ENCODE measurements around the gene CLTRN. TPM values are rescaled to one million over a fixed set of nuclear protein-coding genes. Genes with fewer than 3 reads are reported as not detected.

Gene CLTRN
- total and polyA plus RNA-seq, 2 donors, result 0.28 to 3.9 TPM

DNA sequence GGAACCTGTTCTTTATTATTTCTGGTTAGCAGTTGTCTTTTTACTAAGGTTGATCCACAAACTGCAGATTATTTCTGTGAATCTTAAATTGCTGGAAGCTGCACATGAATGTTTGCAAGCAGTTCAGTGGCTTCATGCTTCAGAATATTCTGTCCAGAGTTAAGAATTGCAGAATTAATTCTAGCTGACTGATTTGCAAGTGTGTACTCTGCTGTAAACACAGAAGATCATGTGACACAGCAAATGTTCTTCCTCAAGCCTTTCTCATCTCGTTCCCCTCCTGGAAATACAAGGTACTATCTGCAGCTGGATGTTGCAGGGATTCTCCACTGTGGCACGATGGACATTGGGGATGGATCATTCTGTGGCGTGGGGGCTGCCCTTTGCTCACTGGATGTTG, 16.8 kb upstream of the CLTRN start:
- H3K27ac ChIP-seq (ENCODE audit: low read depth in 1 of 2, low read length in 1 of 2), result no peak overlapping the region
- DNase-seq (ENCODE audit: low read depth in 6 of 9, low spot score in 9 of 9), result no peak
- no peaks in the 10 kb centered on the region for H3K27me3 ChIP-seq (ENCODE audit: control insufficient read depth in 2 of 2, insufficient read depth in 1 of 2, low read length in 1 of 2)
- H3K36me3 ChIP-seq (ENCODE audit: control insufficient read depth in 2 of 2, insufficient read depth in 2 of 2, low read length in 1 of 2), result peaks cover 0 to 5% of the 10 kb centered on the region in 2 donors
- peaks cover 0 to 4% of the 10 kb centered on the region in 2 donors for H3K4me1 ChIP-seq (ENCODE audit: control insufficient read depth in 2 of 2, insufficient read depth in 2 of 2, low read length in 2 of 2)
- no peak overlapping the region for H3K4me3 ChIP-seq (ENCODE audit: low read length in 2 of 2)
- 94% methylated on average over 3 of the region's 3 CpGs for WGBS
- no peaks in the 10 kb centered on the region for H3K9me3 ChIP-seq (ENCODE audit: control insufficient read depth in 2 of 2, insufficient read depth in 1 of 2, low read length in 1 of 2)

DNA sequence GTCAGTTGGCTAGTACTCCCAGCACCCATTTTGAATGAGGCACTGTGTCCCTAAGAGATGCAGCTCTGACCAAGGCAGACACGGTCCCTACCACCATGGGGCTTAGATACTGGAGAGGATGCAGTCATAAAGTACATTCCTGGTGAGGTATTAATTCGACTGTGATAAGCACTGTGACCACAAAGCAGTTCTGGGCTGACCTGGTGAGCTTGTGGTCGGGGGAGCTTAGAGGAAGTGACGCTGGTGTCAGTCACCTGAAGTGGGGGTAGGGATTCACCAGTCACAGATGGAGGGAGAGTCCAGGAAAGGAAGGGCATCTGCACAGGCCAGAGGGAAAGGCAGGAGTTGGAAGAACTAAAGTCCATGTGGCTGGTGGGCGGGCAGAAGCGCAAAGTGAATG, 15.8 kb upstream of the CLTRN start:
- Histone ChIP-seq H3K27me3 (ENCODE audit: control insufficient read depth in 2 of 2, insufficient read depth in 1 of 2, low read length in 1 of 2) (no peaks in the 10 kb centered on the region), H3K4me1 (ENCODE audit: control insufficient read depth in 2 of 2, insufficient read depth in 2 of 2, low read length in 2 of 2) (peaks cover 0 to 12% of the 10 kb centered on the region in 2 donors), H3K27ac (ENCODE audit: low read depth in 1 of 2, low read length in 1 of 2) (no peak overlapping the region), H3K9me3 (ENCODE audit: control insufficient read depth in 2 of 2, insufficient read depth in 1 of 2, low read length in 1 of 2) (no peaks in the 10 kb centered on the region), H3K4me3 (ENCODE audit: low read length in 2 of 2) (no peak overlapping the region), H3K36me3 (ENCODE audit: control insufficient read depth in 2 of 2, insufficient read depth in 2 of 2, low read length in 1 of 2) (peaks cover 0 to 5% of the 10 kb centered on the region in 2 donors)
- 72% methylated on average over 6 of the region's 6 CpGs for WGBS
- no peak for DNase-seq (ENCODE audit: low read depth in 6 of 9, low spot score in 9 of 9)

DNA sequence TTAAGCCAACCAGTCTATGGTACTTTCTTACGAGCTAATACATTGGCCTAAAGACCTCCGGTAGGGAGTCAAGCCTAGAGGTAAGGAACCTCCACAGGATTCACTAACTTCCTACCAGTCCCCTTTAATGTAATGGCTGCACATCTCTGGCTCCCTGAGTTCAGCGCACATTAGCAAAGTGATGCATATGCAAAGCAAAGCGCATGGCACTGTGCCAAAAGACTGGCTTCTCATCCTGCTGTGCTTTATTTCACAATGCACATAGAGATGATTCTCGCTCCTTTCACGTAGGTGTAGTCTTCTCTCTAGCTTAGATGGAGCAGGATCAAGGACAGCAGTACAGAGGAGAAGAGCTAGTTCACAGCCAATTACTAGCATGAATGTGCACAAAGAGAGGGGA, 14.6 kb upstream of the CLTRN start:
- no peak for DNase-seq (ENCODE audit: low read depth in 6 of 9, low spot score in 9 of 9)
- no peak overlapping the region for H3K4me3 ChIP-seq (ENCODE audit: low read length in 2 of 2)
- WGBS, result 99% methylated on average over 6 of the region's 6 CpGs

DNA sequence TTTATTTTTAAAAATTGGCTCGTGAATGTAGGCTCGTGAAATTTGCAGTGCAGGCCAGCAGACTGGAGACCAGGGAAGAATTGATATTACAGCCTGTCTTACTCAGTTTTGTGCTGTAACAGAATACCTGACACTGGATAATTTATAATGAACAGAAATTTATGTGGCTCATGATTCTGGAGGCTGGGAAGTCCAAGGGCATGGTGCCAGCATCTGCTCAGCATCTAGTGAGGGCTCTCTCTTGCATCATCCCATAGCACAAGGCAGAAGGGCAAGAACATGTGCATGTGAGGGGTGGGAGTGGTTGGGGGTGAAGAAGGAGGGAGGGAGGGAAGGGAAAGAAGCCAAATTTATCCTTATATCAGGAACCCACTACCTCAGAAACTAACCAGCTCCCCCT, 13.7 kb upstream of the CLTRN start:
- no peak for DNase-seq (ENCODE audit: low read depth in 6 of 9, low spot score in 9 of 9)
- 98% methylated on average over 2 of the region's 2 CpGs for WGBS
- Histone ChIP-seq H3K27me3 (ENCODE audit: control insufficient read depth in 2 of 2, insufficient read depth in 1 of 2, low read length in 1 of 2) (no peaks in the 10 kb centered on the region), H3K9me3 (ENCODE audit: control insufficient read depth in 2 of 2, insufficient read depth in 1 of 2, low read length in 1 of 2) (no peaks in the 10 kb centered on the region), H3K4me3 (ENCODE audit: low read length in 2 of 2) (no peak overlapping the region), H3K36me3 (ENCODE audit: control insufficient read depth in 2 of 2, insufficient read depth in 2 of 2, low read length in 1 of 2) (peaks cover 0 to 5% of the 10 kb centered on the region in 2 donors), H3K27ac (ENCODE audit: low read depth in 1 of 2, low read length in 1 of 2) (no peak overlapping the region), H3K4me1 (ENCODE audit: control insufficient read depth in 2 of 2, insufficient read depth in 2 of 2, low read length in 2 of 2) (peaks cover 0 to 18% of the 10 kb centered on the region in 2 donors)

More for the DNA sequence above, 14.6 kb upstream of the CLTRN start:
- H3K36me3 ChIP-seq (ENCODE audit: control insufficient read depth in 2 of 2, insufficient read depth in 2 of 2, low read length in 1 of 2), result peaks cover 0 to 5% of the 10 kb centered on the region in 2 donors
- no peak overlapping the region for H3K27ac ChIP-seq (ENCODE audit: low read depth in 1 of 2, low read length in 1 of 2)
- H3K9me3 ChIP-seq (ENCODE audit: control insufficient read depth in 2 of 2, insufficient read depth in 1 of 2, low read length in 1 of 2), result no peaks in the 10 kb centered on the region
- no peaks in the 10 kb centered on the region for H3K27me3 ChIP-seq (ENCODE audit: control insufficient read depth in 2 of 2, insufficient read depth in 1 of 2, low read length in 1 of 2)
- peaks cover 0 to 15% of the 10 kb centered on the region in 2 donors for H3K4me1 ChIP-seq (ENCODE audit: control insufficient read depth in 2 of 2, insufficient read depth in 2 of 2, low read length in 2 of 2)

DNA sequence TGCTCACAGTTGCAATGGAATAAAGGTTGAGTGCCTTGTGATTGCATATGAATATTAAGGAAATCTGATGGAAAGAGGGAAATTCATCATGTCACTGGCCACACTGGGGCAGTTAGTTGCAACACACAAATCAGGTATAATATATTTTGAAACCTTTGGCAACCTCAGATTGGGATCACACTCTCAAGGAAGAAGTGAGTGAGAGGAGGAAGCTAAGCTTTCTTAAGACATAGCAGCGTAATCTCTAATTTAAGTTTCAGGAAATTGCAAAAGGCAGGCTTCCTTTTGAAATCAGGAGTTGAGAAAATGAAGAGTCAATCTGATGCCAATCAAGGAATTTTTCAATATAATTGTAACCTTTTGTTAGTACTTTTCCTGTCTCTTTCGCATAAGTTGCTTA, 12.3 kb upstream of the CLTRN start:
- peaks cover 0 to 5% of the 10 kb centered on the region in 2 donors for H3K36me3 ChIP-seq (ENCODE audit: control insufficient read depth in 2 of 2, insufficient read depth in 2 of 2, low read length in 1 of 2)
- H3K4me3 ChIP-seq (ENCODE audit: low read length in 2 of 2), result peak overlapping the region in 1 of 2 donors; percentile 62
- no peaks in the 10 kb centered on the region for H3K9me3 ChIP-seq (ENCODE audit: control insufficient read depth in 2 of 2, insufficient read depth in 1 of 2, low read length in 1 of 2)
- H3K27me3 ChIP-seq (ENCODE audit: control insufficient read depth in 2 of 2, insufficient read depth in 1 of 2, low read length in 1 of 2), result no peaks in the 10 kb centered on the region
- peaks cover 0 to 18% of the 10 kb centered on the region in 2 donors for H3K4me1 ChIP-seq (ENCODE audit: control insufficient read depth in 2 of 2, insufficient read depth in 2 of 2, low read length in 2 of 2)
- no peak for DNase-seq (ENCODE audit: low read depth in 6 of 9, low spot score in 9 of 9)
- 92% methylated on average over 2 of the region's 2 CpGs for WGBS
- no peak overlapping the region for H3K27ac ChIP-seq (ENCODE audit: low read depth in 1 of 2, low read length in 1 of 2)

DNA sequence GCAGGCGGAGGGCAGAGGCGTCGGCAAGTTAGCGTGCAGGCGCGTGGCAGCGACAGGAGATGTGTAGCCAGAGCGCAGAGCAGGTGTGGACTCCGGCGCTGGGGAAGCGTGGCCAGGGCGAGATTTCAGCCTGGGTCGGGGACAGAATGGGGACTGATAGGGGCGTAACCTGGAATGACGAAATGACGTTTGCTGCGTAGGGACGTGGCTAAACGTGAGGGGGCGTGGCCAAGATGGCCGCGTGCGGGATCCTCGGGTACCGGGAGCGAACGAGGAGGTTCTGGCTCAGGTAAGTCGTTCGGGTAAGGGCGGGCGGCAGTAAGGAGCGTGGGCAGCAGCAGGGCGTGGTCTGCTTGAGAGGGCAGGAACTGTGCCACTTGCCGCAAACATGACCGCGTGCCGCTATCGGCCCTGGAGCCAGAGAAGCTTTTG, 10.9 kb upstream of the CLTRN start:
- peaks cover 0 to 5% of the 10 kb centered on the region in 2 donors for H3K36me3 ChIP-seq (ENCODE audit: control insufficient read depth in 2 of 2, insufficient read depth in 2 of 2, low read length in 1 of 2)
- peak in 3 of 9 donors; percentile 50 to 93 (median 76) for DNase-seq (ENCODE audit: low read depth in 6 of 9, low spot score in 9 of 9)
- WGBS, result under 1% methylated on average over 38 of the region's 38 CpGs
- H3K27me3 ChIP-seq (ENCODE audit: control insufficient read depth in 2 of 2, insufficient read depth in 1 of 2, low read length in 1 of 2), result no peaks in the 10 kb centered on the region
- peak overlapping the region; percentile 62 to 77 for H3K4me3 ChIP-seq (ENCODE audit: low read length in 2 of 2)
- H3K9me3 ChIP-seq (ENCODE audit: control insufficient read depth in 2 of 2, insufficient read depth in 1 of 2, low read length in 1 of 2), result no peaks in the 10 kb centered on the region
- H3K4me1 ChIP-seq (ENCODE audit: control insufficient read depth in 2 of 2, insufficient read depth in 2 of 2, low read length in 2 of 2), result peaks cover 0 to 18% of the 10 kb centered on the region in 2 donors
- H3K27ac ChIP-seq (ENCODE audit: low read depth in 1 of 2, low read length in 1 of 2), result peak overlapping the region; percentile 90 to 99

DNA sequence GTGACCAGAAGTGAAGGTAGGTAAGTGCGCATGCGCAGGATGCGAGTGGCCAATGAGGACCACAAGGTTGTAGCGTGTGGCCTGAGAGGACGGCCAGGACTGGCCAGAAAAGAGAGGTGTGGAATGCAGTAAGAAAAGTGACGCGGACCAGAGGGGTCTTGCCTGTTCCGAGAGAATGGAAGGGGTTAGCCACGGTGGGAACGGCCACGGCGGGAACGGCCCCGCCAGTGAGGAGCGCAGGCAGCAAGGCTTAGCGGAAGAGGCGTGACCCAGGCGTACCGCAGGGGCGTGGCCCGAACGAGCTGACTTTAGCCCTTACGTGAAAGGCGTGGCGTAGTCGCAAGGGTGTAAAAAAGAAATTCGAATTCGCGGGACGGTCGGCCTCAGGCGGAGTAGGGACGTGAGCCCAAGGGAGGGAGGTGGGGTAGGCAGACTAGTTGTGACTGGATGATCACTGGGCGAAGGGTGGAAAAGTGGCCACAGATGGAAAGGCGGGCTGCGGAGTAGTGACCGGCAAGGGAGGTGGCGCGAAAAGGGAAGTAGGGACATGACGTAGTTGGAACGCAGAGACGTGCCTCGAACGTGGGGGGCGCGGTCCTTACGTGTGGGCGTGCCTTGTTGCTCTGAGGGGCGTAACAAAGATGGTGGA, 10.4 kb upstream of the CLTRN start:
- WGBS, result under 1% methylated on average over 49 of the region's 49 CpGs
- peaks cover 0 to under 1% of the 10 kb centered on the region in 2 donors for H3K27me3 ChIP-seq (ENCODE audit: control insufficient read depth in 2 of 2, insufficient read depth in 1 of 2, low read length in 1 of 2)
- H3K4me3 ChIP-seq (ENCODE audit: low read length in 2 of 2), result peak overlapping the region; percentile 62 to 77
- DNase-seq (ENCODE audit: low read depth in 6 of 9, low spot score in 9 of 9), result peak; percentile 70 to 98 (median 86)
- peaks cover 0 to 18% of the 10 kb centered on the region in 2 donors for H3K4me1 ChIP-seq (ENCODE audit: control insufficient read depth in 2 of 2, insufficient read depth in 2 of 2, low read length in 2 of 2)
- H3K9me3 ChIP-seq (ENCODE audit: control insufficient read depth in 2 of 2, insufficient read depth in 1 of 2, low read length in 1 of 2), result no peaks in the 10 kb centered on the region
- H3K36me3 ChIP-seq (ENCODE audit: control insufficient read depth in 2 of 2, insufficient read depth in 2 of 2, low read length in 1 of 2), result peaks cover 0 to 5% of the 10 kb centered on the region in 2 donors
- H3K27ac ChIP-seq (ENCODE audit: low read depth in 1 of 2, low read length in 1 of 2), result peak overlapping the region; percentile 90 to 99

DNA sequence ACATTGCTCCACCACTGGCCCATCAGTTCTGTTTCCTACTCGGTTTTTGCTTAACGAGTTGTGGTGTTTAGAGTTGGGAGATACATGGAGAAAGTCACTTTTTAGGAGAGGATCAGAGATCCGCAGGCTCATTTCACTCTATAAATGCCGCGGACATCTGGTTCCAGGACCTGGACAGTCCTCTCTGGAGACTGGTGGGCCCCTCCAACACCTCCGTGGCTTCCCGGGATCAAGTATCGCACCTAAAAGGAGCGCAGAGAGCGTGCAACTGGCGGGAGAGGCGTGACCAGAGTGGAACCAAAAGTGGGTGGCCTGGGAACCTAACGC, 9.9 kb upstream of the CLTRN start:
- peaks cover 0 to 4% of the 10 kb centered on the region in 2 donors for H3K36me3 ChIP-seq (ENCODE audit: control insufficient read depth in 2 of 2, insufficient read depth in 2 of 2, low read length in 1 of 2)
- H3K4me1 ChIP-seq (ENCODE audit: control insufficient read depth in 2 of 2, insufficient read depth in 2 of 2, low read length in 2 of 2), result peaks cover 0 to 18% of the 10 kb centered on the region in 2 donors
- under 1% methylated on average over 13 of the region's 13 CpGs for WGBS
- DNase-seq (ENCODE audit: low read depth in 6 of 9, low spot score in 9 of 9), result no peak
- H3K27me3 ChIP-seq (ENCODE audit: control insufficient read depth in 2 of 2, insufficient read depth in 1 of 2, low read length in 1 of 2), result peaks cover 0 to 3% of the 10 kb centered on the region in 2 donors
- H3K4me3 ChIP-seq (ENCODE audit: low read length in 2 of 2), result peak overlapping the region; percentile 62 to 77
- no peaks in the 10 kb centered on the region for H3K9me3 ChIP-seq (ENCODE audit: control insufficient read depth in 2 of 2, insufficient read depth in 1 of 2, low read length in 1 of 2)
- peak overlapping the region; percentile 90 to 99 for H3K27ac ChIP-seq (ENCODE audit: low read depth in 1 of 2, low read length in 1 of 2)

DNA sequence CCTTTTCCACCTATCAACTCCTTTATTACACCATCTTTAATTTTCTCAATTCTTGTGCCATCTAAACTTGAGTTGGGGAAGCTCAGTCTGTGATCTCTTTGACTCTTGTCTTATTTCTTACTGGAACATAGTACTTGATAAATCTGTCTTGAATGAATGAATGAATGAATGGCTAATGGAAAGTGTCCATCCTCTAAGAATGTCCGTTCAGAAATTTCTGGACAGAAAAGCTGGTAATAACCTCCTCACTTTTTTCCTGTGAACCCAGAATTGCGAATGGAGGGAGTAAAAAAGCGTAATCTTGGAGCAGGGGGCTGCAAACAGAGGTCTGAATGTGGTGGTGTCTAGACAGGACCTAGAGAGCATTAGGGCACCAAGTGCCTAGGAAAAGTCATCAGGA, 9.4 kb upstream of the CLTRN start:
- no peak for DNase-seq (ENCODE audit: low read depth in 6 of 9, low spot score in 9 of 9)
- Histone ChIP-seq H3K4me3 (ENCODE audit: low read length in 2 of 2) (peak overlapping the region; percentile 62 to 77), H3K9me3 (ENCODE audit: control insufficient read depth in 2 of 2, insufficient read depth in 1 of 2, low read length in 1 of 2) (no peaks in the 10 kb centered on the region), H3K27ac (ENCODE audit: low read depth in 1 of 2, low read length in 1 of 2) (no peak overlapping the region), H3K27me3 (ENCODE audit: control insufficient read depth in 2 of 2, insufficient read depth in 1 of 2, low read length in 1 of 2) (peaks cover 0 to 4% of the 10 kb centered on the region in 2 donors), H3K36me3 (ENCODE audit: control insufficient read depth in 2 of 2, insufficient read depth in 2 of 2, low read length in 1 of 2) (no peaks in the 10 kb centered on the region), H3K4me1 (ENCODE audit: control insufficient read depth in 2 of 2, insufficient read depth in 2 of 2, low read length in 2 of 2) (peaks cover 0 to 18% of the 10 kb centered on the region in 2 donors)
- 68% methylated on average over 3 of the region's 3 CpGs for WGBS

Measured in thymus (tissue), 11 donors.